GM23338 (cell line): ENCODE data around the gene ARHGEF17. TPM values are rescaled to one million over a fixed set of nuclear protein-coding genes. Genes with fewer than 3 reads are reported as not detected.

Experiments
- ATAC-seq: fragments of 200-7000 bp; cut with Tn5 transposase; 3 replicates; pipeline ENCODE4 v1.9.1; 2020
- DNase-seq: peaks from one replicate; pipeline ENCODE4 v3.0.0-alpha.2; 2015; ENCODE audit warnings: low spot score
- H2AFZ ChIP-seq: fragments of 200-600 bp; sonication (generic); 2 replicates; pipeline ENCODE4 v1.8.0; 2016; ENCODE audit warnings: antibody characterized with exemption, mild to moderate bottlenecking, moderate library complexity
- H3F3A ChIP-seq: fragments of 200-600 bp; sonication (generic); replicated peaks from 2 replicates; pipeline ENCODE4 v1.8.0; 2017; ENCODE audit warnings: antibody characterized with exemption, mixed run types, low read depth
- H3K27ac ChIP-seq: fragments of 200-600 bp; sonication (generic); 2 replicates; pipeline ENCODE4 v1.6.1; 2016; ENCODE audit warnings: low read depth
- H3K27me3 ChIP-seq: fragments of 200-600 bp; sonication (generic); 2 replicates; pipeline ENCODE4 v1.8.0; 2016; ENCODE audit warnings: mild to moderate bottlenecking, mixed run types, moderate library complexity; ENCODE audit not compliant: insufficient read depth
- H3K36me3 ChIP-seq: fragments of 200-600 bp; sonication (generic); 2 replicates; pipeline ENCODE4 v1.8.0; 2016; ENCODE audit warnings: mild to moderate bottlenecking; ENCODE audit not compliant: insufficient read depth
- H3K4me1 ChIP-seq: fragments of 200-600 bp; sonication (generic); 2 replicates; pipeline ENCODE4 v1.8.0; 2016; ENCODE audit warnings: mild to moderate bottlenecking, moderate library complexity; ENCODE audit not compliant: insufficient read depth
- H3K4me2 ChIP-seq: fragments of 200-600 bp; sonication (generic); 2 replicates; pipeline ENCODE4 v1.7.1; 2017; ENCODE audit warnings: mixed run types
- H3K4me3 ChIP-seq: fragments of 200-600 bp; sonication (generic); 2 replicates; pipeline ENCODE4 v1.6.1; 2016; ENCODE audit warnings: mixed run types
- H3K79me2 ChIP-seq: fragments of 200-600 bp; sonication (generic); replicated peaks from 2 replicates; pipeline ENCODE4 v1.8.0; 2017; ENCODE audit warnings: mild to moderate bottlenecking; ENCODE audit not compliant: insufficient read depth
- H3K9me2 ChIP-seq: fragments of 200-600 bp; sonication (generic); 2 replicates; pipeline ENCODE4 v1.8.0; 2017; ENCODE audit not compliant: insufficient read depth
- H4K20me1 ChIP-seq: fragments of 200-600 bp; sonication (generic); replicated peaks from 2 replicates; pipeline ENCODE4 v1.8.0; 2017; ENCODE audit warnings: mild to moderate bottlenecking; ENCODE audit not compliant: insufficient read depth
- H3K27ac Mint-ChIP-seq: 2 replicates; pipeline ENCODE4 v1.8.0; 2020; ENCODE audit warnings: inconsistent platforms, mild to moderate bottlenecking, moderate library complexity, mixed read lengths
- H3K27me3 Mint-ChIP-seq: 3 replicates; pipeline ENCODE4 v1.8.0; 2022; ENCODE audit warnings: low read depth, mild to moderate bottlenecking, moderate library complexity, mixed read lengths, inconsistent platforms; ENCODE audit not compliant: insufficient read depth, poor library complexity
- H3K36me3 Mint-ChIP-seq: 3 replicates; pipeline ENCODE4 v1.8.0; 2021; ENCODE audit warnings: low read depth, mild to moderate bottlenecking, inconsistent platforms, moderate library complexity, mixed read lengths
- H3K4me1 Mint-ChIP-seq: 3 replicates; pipeline ENCODE4 v1.8.0; 2020; ENCODE audit warnings: mild to moderate bottlenecking, inconsistent platforms, mixed read lengths
- H3K4me3 Mint-ChIP-seq: 3 replicates; pipeline ENCODE4 v1.8.0; 2021; ENCODE audit warnings: moderate library complexity, mild to moderate bottlenecking, inconsistent platforms, mixed read lengths
- H3K9me3 Mint-ChIP-seq: 3 replicates; pipeline ENCODE4 v1.8.0; 2020; ENCODE audit warnings: moderate library complexity, mild to moderate bottlenecking, inconsistent platforms, mixed read lengths
- CREB1 ChIP-seq: fragments of 250-450 bp; sonication (Bioruptor Pico); IDR thresholded peaks from 2 replicates; pipeline ENCODE4 v1.5.0; 2020; ENCODE audit warnings: low read depth, mild to moderate bottlenecking, moderate library complexity
- EZH2 ChIP-seq: fragments of 200-600 bp; sonication (generic); IDR thresholded peaks from one replicate; pipeline ENCODE4 v1.8.0; 2017; ENCODE audit warnings: antibody characterized with exemption, mild to moderate bottlenecking, low read depth; ENCODE audit not compliant: unreplicated experiment
- EZH2phosphoT487 ChIP-seq: fragments of 200-600 bp; sonication (generic); IDR thresholded peaks from one replicate; pipeline ENCODE4 v1.8.1; 2018; ENCODE audit warnings: antibody characterized with exemption; ENCODE audit not compliant: unreplicated experiment
- NANOG ChIP-seq: IDR thresholded peaks from 2 replicates; pipeline ENCODE4 v1.6.1; 2016; ENCODE audit warnings: antibody characterized with exemption, borderline replicate concordance
- POLR2AphosphoS5 ChIP-seq: IDR thresholded peaks from 2 replicates; pipeline ENCODE4 v1.6.1; 2016; ENCODE audit warnings: antibody characterized with exemption, low read depth
- REST ChIP-seq: IDR thresholded peaks from one replicate; pipeline ENCODE4 v1.6.1; 2018; ENCODE audit warnings: antibody characterized with exemption; ENCODE audit not compliant: unreplicated experiment
- STAT1 ChIP-seq: IDR thresholded peaks from one replicate; pipeline ENCODE4 v1.6.1; 2016; ENCODE audit warnings: antibody characterized with exemption; ENCODE audit not compliant: unreplicated experiment
- ZNF114 ChIP-seq: fragments of 250-450 bp; sonication (Bioruptor Pico); IDR thresholded peaks from 2 replicates; pipeline ENCODE4 v1.5.0; 2020; ENCODE audit warnings: mild to moderate bottlenecking, moderate library complexity
- ZNF331 ChIP-seq: fragments of 250-450 bp; sonication (Bioruptor Pico); IDR thresholded peaks from 2 replicates; pipeline ENCODE4 v1.5.0; 2020; ENCODE audit warnings: low read depth, mild to moderate bottlenecking, moderate library complexity
- ZNF462 ChIP-seq: fragments of 250-450 bp; sonication (Bioruptor Pico); IDR thresholded peaks from 2 replicates; pipeline ENCODE4 v1.5.0; 2020; ENCODE audit warnings: mild to moderate bottlenecking, moderate library complexity
- polyA plus RNA-seq: library from polyadenylated mRNA; unstranded; fragments of >200 nt; fragmentation: Nextera tagmentation; extraction: Ambion mirVana; gene quantifications from 2 replicates; pipeline ENCODE4 v1.2.1, GENCODE V29; 2016
- total RNA-seq: library from RNA; depleted of rRNA; stranded (reverse); fragments of >200 nt; shearing (Covaris generic); gene quantifications from 2 replicates; pipeline ENCODE4 v1.2.3, GENCODE V29; 2014

Gene ARHGEF17
- total and polyA plus RNA-seq, 2 experiments from 2014 or later = 2.9 to 15.0 TPM

DNA sequence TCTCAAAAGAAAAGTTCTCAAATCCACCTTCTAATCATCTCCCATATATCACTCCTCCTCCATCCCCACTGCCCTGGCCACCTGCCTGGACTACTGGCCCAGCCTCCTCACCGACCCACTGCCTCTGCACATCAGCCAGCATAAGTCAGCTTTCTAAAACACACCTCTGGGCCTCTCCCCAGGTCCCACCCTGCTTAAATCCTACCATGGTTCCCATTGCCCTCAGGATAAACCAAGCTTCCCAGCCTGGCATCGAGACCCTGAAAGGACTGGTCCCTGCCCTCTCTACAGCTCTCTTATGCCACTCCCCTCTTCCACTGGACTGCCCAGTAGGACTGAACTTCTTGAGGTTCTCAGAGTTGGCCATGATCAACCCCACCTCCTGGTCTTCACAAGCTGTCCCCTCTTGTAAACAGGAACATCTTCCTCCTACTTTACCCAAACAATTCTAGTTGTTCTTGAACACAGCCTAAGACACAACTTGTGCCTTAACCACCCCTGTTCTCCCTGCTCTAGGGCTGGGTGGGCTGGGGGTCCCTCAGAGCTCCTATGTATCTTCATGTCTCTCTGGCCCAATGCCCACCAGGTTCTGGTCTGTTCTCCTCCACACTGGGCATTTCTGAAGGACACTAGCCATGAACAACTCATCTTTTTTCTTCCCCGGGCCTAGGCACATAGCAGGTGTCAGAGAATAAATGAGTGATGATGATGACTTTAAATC lies 48.5 kb upstream of the ARHGEF17 start (continued):
- TF ChIP-seq REST = no peak

- Mint-ChIP-seq H3K4me3 (no peak overlapping the region), H3K4me1 (peaks cover 4% of the 10 kb centered on the region; the same call in 2 of the 3 replicates), H3K27ac (no peak overlapping the region), H3K9me3 (no peaks in the 10 kb centered on the region), H3K36me3 (no peaks in the 10 kb centered on the region), H3K27me3 (peaks cover 11% of the 10 kb centered on the region)
- Histone ChIP-seq H3K4me1 (no peaks in the 10 kb centered on the region; the same call in 1 of the 2 replicates), H3K4me2 (no peak overlapping the region), H3K9me2 (no peaks in the 10 kb centered on the region), H4K20me1 (no peaks in the 10 kb centered on the region), H3K36me3 (no peaks in the 10 kb centered on the region), H3K79me2 (no peaks in the 10 kb centered on the region), H2AFZ (no peak overlapping the region), H3K27ac (no peak overlapping the region), H3F3A (no peaks in the 10 kb centered on the region), H3K27me3 (peaks cover 13% of the 10 kb centered on the region; the same call in 1 of the 2 replicates), H3K4me3 (no peak overlapping the region)
- ATAC-seq (no peak), DNase-seq (no peak)
- TF ChIP-seq EZH2 (no peak), CREB1 (CRISPR knock-in tag) (no peak), ZNF114 (CRISPR knock-in tag) (no peak), STAT1 (no peak), EZH2phosphoT487 (no peak), ZNF462 (CRISPR knock-in tag) (no peak), POLR2AphosphoS5 (no peak), REST (no peak), NANOG (no peak), ZNF331 (CRISPR knock-in tag) (no peak)
These were observed 48.0 kb upstream of the ARHGEF17 start for GRCh38 chr11:73260127-73260457.
